ENCODE data around the gene S100A14.

- TF ChIP-seq, protein P1, sequence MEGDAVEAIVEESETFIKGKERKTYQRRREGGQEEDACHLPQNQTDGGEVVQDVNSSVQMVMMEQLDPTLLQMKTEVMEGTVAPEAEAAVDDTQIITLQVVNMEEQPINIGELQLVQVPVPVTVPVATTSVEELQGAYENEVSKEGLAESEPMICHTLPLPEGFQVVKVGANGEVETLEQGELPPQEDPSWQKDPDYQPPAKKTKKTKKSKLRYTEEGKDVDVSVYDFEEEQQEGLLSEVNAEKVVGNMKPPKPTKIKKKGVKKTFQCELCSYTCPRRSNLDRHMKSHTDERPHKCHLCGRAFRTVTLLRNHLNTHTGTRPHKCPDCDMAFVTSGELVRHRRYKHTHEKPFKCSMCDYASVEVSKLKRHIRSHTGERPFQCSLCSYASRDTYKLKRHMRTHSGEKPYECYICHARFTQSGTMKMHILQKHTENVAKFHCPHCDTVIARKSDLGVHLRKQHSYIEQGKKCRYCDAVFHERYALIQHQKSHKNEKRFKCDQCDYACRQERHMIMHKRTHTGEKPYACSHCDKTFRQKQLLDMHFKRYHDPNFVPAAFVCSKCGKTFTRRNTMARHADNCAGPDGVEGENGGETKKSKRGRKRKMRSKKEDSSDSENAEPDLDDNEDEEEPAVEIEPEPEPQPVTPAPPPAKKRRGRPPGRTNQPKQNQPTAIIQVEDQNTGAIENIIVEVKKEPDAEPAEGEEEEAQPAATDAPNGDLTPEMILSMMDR (conservative IDR thresholded peaks at IDR 0.05): no peak
- no peak for TF ChIP-seq ZFX (IDR thresholded peaks at IDR 0.05)
Observed at GRCh38 chr1:153602749-153603148, 13.4 kb downstream of the S100A14 start.

All from C4-2B (cell line).